GM18508 (cell line): ENCODE results near the gene NRG3.

Experiments used
- ATAC-seq: cut with Tn5 transposase; IDR thresholded peaks from one replicate; pipeline ENCODE4 v1.9.1; 2021; ENCODE audit warnings: moderate number of reproducible peaks; ENCODE audit not compliant: insufficient read depth, unreplicated experiment

The NRG3 gene

GRCh38 chr10:82254237-82254636 is 379.2 kb downstream of the NRG3 start:
- ATAC-seq: no peak

GRCh38 chr10:82256275-82256674 is 381.3 kb downstream of the NRG3 start:
- ATAC-seq: no peak

- no peak for ATAC-seq
Observed at GRCh38 chr10:82266438-82266837, 391.4 kb downstream of the NRG3 start.

- ATAC-seq: no peak
Observed at GRCh38 chr10:82267014-82267413, 392.0 kb downstream of the NRG3 start.

GRCh38 chr10:82267465-82267864 is 392.5 kb downstream of the NRG3 start:
- ATAC-seq: no peak

- ATAC-seq: no peak
Observed at GRCh38 chr10:82267960-82268359, 393.0 kb downstream of the NRG3 start.

- no peak for ATAC-seq
Observed at GRCh38 chr10:82277591-82277990, 402.6 kb downstream of the NRG3 start.

GRCh38 chr10:82278401-82279182 is 403.6 kb downstream of the NRG3 start:
- ATAC-seq: no peak

GRCh38 chr10:82282782-82283456 is 407.9 kb downstream of the NRG3 start:
- no peak for ATAC-seq

GRCh38 chr10:82284180-82284579 is 409.2 kb downstream of the NRG3 start:
- ATAC-seq: no peak

GRCh38 chr10:82288461-82288881 is 413.5 kb downstream of the NRG3 start:
- no peak for ATAC-seq

GRCh38 chr10:82289945-82290344 is 415.0 kb downstream of the NRG3 start:
- ATAC-seq: no peak

GRCh38 chr10:82294874-82295378 is 419.9 kb downstream of the NRG3 start:
- ATAC-seq: no peak

- ATAC-seq: no peak
Observed at GRCh38 chr10:82308641-82309040, 433.6 kb downstream of the NRG3 start.

GRCh38 chr10:82310839-82311238 is 435.8 kb downstream of the NRG3 start:
- no peak for ATAC-seq

- no peak for ATAC-seq
Observed at GRCh38 chr10:82313401-82313800, 438.4 kb downstream of the NRG3 start.

GRCh38 chr10:82318534-82318933 is 443.5 kb downstream of the NRG3 start:
- no peak for ATAC-seq

GRCh38 chr10:82319074-82319473 is 444.1 kb downstream of the NRG3 start:
- no peak for ATAC-seq

GRCh38 chr10:82319562-82319961 is 444.6 kb downstream of the NRG3 start:
- no peak for ATAC-seq

- no peak for ATAC-seq
Observed at GRCh38 chr10:82321724-82322123, 446.7 kb downstream of the NRG3 start.

GRCh38 chr10:82331716-82332115 is 456.7 kb downstream of the NRG3 start:
- no peak for ATAC-seq

- ATAC-seq: no peak
Observed at GRCh38 chr10:82335831-82336230, 460.8 kb downstream of the NRG3 start.
